22Rv1 (cell line): Measurements from ENCODE around the gene SH3RF1.

Experiments
- ZFX ChIP-seq: fragments of 450-650 bp; IDR thresholded peaks from 2 replicates; pipeline ENCODE4 v1.6.1; 2017; ENCODE audit warnings: antibody characterized with exemption, borderline replicate concordance
- TF ChIP-seq, protein P1 (sequence below): fragments of 450-650 bp; IDR thresholded peaks from 2 replicates; pipeline ENCODE4 v1.5.1; 2017; ENCODE audit warnings: mild to moderate bottlenecking

DNA sequence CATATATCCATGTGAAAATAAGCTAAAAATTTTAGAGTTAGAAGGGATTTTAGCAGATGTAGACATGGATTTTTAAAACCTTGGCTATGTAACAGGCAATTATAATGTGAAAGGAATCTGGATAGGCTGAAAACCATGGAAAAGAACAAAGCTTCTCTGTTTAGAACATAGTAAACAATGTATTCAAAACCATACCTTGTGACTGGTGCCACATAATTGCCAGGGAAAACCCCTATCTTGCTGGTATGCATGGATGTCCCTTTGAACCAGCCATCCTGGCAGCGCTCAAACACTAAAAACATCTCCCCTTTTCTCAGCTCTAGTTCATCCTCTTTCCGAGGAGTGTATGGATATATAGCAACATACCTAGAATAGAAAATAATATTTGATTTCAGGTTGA is 150.1 kb downstream of the SH3RF1 start:
- TF ChIP-seq, protein P1, sequence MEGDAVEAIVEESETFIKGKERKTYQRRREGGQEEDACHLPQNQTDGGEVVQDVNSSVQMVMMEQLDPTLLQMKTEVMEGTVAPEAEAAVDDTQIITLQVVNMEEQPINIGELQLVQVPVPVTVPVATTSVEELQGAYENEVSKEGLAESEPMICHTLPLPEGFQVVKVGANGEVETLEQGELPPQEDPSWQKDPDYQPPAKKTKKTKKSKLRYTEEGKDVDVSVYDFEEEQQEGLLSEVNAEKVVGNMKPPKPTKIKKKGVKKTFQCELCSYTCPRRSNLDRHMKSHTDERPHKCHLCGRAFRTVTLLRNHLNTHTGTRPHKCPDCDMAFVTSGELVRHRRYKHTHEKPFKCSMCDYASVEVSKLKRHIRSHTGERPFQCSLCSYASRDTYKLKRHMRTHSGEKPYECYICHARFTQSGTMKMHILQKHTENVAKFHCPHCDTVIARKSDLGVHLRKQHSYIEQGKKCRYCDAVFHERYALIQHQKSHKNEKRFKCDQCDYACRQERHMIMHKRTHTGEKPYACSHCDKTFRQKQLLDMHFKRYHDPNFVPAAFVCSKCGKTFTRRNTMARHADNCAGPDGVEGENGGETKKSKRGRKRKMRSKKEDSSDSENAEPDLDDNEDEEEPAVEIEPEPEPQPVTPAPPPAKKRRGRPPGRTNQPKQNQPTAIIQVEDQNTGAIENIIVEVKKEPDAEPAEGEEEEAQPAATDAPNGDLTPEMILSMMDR: no peak
- TF ChIP-seq ZFX: no peak
